GM12873 (cell line): ENCODE results near the gene PKD1.

Experiments used
- CTCF ChIP-seq: IDR thresholded peaks from 2 replicates; pipeline ENCODE4 v1.5.1; 2012; ENCODE audit warnings: low read depth, mild to moderate bottlenecking, moderate library complexity, low read length, control low read depth; ENCODE audit not compliant: insufficient read depth; ENCODE audit errors: missing control alignments

The PKD1 gene

DNA sequence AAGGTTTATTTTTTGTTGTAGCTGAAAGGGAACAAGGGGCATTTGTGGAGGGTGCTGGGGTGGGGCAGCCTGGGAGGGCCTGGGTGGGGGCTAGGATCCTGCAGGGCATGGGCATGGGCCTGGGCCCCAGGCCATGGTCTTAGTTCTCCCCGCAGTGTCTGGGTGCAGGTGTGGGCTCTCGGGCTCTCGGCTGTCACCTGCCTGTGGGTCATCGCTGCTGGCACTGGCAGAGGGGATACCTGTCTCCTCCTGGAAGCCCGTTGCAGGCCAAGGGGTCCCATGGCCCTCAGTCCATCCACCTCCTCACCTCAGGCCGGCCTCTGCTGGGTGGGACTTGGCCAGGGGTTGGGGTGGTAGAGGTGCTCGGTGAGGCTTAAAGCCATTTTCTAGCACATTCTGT lies 57.6 kb downstream of the PKD1 start:
- TF ChIP-seq CTCF, result no peak

- TF ChIP-seq CTCF, result no peak
Measured at GRCh38 chr16:2077696-2078095, 58.0 kb downstream of the PKD1 start.

DNA sequence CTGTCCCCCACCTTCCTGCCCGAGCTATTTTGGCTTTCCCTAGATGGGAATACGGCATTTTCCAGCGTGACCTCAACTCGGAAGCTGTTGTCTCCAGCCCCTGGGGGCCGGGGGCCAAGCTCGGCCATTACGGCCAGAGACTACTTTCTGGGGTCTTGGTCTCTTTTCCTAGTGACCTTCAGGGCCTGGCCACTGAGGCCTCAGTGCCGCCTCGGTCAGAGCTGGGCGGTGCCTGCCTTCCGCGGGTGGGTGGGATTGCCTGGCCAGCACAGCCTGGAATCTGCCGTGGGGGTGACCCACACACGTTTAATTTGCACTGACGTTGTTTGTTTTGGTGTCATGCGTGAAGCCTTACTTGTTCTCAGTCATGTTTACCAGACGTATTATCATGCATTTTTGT lies 58.7 kb downstream of the PKD1 start:
- no peak for TF ChIP-seq CTCF

DNA sequence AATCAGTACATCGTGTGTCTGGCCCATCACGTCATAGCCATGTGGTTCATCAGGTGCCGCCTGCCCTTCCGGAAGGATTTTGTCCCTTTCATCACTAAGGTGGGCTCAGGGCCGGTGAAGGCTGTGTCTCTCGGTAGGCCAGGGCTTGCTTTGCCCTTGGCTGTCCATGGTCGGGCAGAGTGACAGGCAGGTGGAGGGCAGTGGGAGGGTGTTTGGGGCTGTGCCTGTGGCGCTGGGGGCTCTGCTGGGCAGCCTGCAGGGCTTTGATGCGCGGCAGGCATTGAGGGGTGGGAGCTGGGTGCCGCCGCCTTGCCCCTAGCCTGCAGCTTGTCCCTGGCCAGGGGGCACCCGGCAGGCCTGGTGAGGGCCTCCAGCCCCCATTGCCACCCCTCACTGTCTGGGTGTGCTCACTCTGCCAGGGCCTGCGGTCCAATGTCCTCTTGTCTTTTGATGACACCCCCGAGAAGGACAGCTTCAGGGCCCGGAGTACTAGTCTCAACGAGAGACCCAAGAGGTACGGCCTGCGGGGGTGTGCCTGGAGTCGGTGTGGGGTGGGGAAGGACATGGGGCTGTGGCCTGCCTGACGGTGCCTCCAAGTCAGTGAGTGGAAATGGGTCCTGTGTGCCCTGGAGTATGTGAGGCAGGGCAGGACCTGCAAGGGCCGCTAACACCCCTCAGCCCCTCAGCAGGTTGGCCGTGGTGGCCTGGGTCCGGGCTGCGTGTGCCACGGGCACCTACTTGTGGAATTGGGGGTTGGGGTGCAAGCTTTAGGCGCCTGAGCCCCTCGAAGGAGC lies 59.4 kb downstream of the PKD1 start:
- TF ChIP-seq CTCF, result no peak

DNA sequence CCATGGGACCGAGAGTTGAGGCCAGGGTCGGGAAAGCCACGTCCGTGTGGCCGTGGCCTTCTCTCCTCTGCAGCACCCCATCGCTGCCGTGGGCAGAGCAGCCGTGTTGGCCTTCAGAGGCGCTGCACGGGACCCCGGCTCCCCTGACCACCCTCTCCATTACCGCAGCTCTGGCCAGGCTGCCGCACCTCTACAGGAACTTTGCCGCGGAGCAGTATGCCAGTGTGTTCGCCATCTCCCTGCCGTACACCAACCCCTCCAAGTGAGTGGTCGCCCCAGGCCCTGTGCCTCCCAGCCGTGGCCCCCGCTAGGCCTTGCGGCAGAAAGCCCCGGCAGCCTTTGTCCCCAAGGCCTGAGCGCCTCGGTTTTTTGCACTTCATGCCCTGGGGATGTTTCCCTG lies 60.1 kb downstream of the PKD1 start:
- TF ChIP-seq CTCF, result no peak

DNA sequence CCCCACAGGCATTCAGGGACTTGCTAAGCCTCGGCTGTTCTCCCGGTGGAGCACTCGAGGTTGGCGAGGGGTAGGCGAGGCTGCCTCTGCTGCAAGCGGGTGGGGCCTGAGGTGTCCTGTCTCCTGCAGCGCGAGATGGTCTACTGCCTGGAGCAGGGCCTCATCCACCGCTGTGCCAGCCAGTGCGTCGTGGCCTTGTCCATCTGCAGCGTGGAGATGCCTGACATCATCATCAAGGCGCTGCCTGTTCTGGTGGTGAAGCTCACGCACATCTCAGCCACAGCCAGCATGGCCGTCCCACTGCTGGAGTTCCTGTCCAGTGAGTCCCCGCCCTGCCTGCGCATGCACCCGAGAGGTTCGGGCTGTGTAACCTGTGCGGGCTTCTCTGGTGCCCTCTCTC lies 61.6 kb downstream of the PKD1 start:
- TF ChIP-seq CTCF, result no peak

- no peak for TF ChIP-seq CTCF
Measured at GRCh38 chr16:2072926-2073325, 62.8 kb downstream of the PKD1 start.
